ENCODE data around the gene POU6F2. TPM values are rescaled to one million over a fixed set of nuclear protein-coding genes. Genes with fewer than 3 reads are reported as not detected.

Gene POU6F2
- total RNA-seq, 1 experiment from 2014 or later, result not detected

GRCh38 chr7:39336442-39336841, 358.7 kb downstream of the POU6F2 start:
- Histone ChIP-seq H3K4me3 (ENCODE audit: low read depth, low read length, poor library complexity, severe bottlenecking) (no peak overlapping the region), H3K27me3 (replicated peaks; ENCODE audit: insufficient read depth, low read depth, low read length, poor library complexity) (peaks cover 41% of the 10 kb centered on the region), H3K9me3 (ENCODE audit: low read depth, low read length, poor library complexity, severe bottlenecking) (no peaks in the 10 kb centered on the region), H3K27ac (ENCODE audit: low read depth, low read length, poor library complexity, severe bottlenecking) (no peak overlapping the region), H3K36me3 (ENCODE audit: insufficient read depth, low read length, poor library complexity, severe bottlenecking) (no peaks in the 10 kb centered on the region), H3K4me1 (ENCODE audit: insufficient read depth, low read length, poor library complexity, severe bottlenecking) (no peaks in the 10 kb centered on the region)
- TF ChIP-seq EZH2 (IDR thresholded peaks at IDR 0.05; ENCODE audit: borderline replicate concordance, low read depth, low read length, poor library complexity, severe bottlenecking), result no peak
- TF ChIP-seq CTCF (conservative IDR thresholded peaks at IDR 0.05; ENCODE audit: low read depth, low read length), result no peak
- intact Hi-C loops (cut with micrococcal nuclease; ENCODE audit: unreplicated experiment), result no loop called here
- POLR2A ChIA-PET (ENCODE audit: low non-redundant PET), result no interaction called here
- DNase-seq (ENCODE audit: low spot score), result no peak
- CTCF ChIA-PET, result no interaction called here
- BruUV-seq (replicated peaks), result no TSS peak

GRCh38 chr7:39338716-39339115, 361.0 kb downstream of the POU6F2 start:
- BruUV-seq (replicated peaks), result no TSS peak
- Histone ChIP-seq H3K36me3 (ENCODE audit: insufficient read depth, low read length, poor library complexity, severe bottlenecking) (no peaks in the 10 kb centered on the region), H3K4me3 (ENCODE audit: low read depth, low read length, poor library complexity, severe bottlenecking) (no peak overlapping the region), H3K9me3 (ENCODE audit: low read depth, low read length, poor library complexity, severe bottlenecking) (no peaks in the 10 kb centered on the region), H3K27me3 (replicated peaks; ENCODE audit: insufficient read depth, low read depth, low read length, poor library complexity) (peaks cover 54% of the 10 kb centered on the region), H3K27ac (ENCODE audit: low read depth, low read length, poor library complexity, severe bottlenecking) (no peak overlapping the region), H3K4me1 (ENCODE audit: insufficient read depth, low read length, poor library complexity, severe bottlenecking) (no peaks in the 10 kb centered on the region)
- POLR2A ChIA-PET (ENCODE audit: low non-redundant PET), result no interaction called here
- no peak for TF ChIP-seq CTCF (conservative IDR thresholded peaks at IDR 0.05; ENCODE audit: low read depth, low read length)
- TF ChIP-seq EZH2 (IDR thresholded peaks at IDR 0.05; ENCODE audit: borderline replicate concordance, low read depth, low read length, poor library complexity, severe bottlenecking), result no peak
- CTCF ChIA-PET, result no interaction called here
- intact Hi-C loops (cut with micrococcal nuclease; ENCODE audit: unreplicated experiment), result no loop called here
- DNase-seq (ENCODE audit: low spot score), result no peak

GRCh38 chr7:39339591-39339990, 361.9 kb downstream of the POU6F2 start:
- H3K27ac ChIP-seq (ENCODE audit: low read depth, low read length, poor library complexity, severe bottlenecking), result no peak overlapping the region
- ChIA-PET CTCF (no interaction called here), POLR2A (ENCODE audit: low non-redundant PET) (no interaction called here)
- H3K9me3 ChIP-seq (ENCODE audit: low read depth, low read length, poor library complexity, severe bottlenecking), result no peaks in the 10 kb centered on the region
- H3K4me3 ChIP-seq (ENCODE audit: low read depth, low read length, poor library complexity, severe bottlenecking), result no peak overlapping the region
- no peak for TF ChIP-seq CTCF (conservative IDR thresholded peaks at IDR 0.05; ENCODE audit: low read depth, low read length)
- no peak for TF ChIP-seq EZH2 (IDR thresholded peaks at IDR 0.05; ENCODE audit: borderline replicate concordance, low read depth, low read length, poor library complexity, severe bottlenecking)
- no TSS peak for BruUV-seq (replicated peaks)
- H3K36me3 ChIP-seq (ENCODE audit: insufficient read depth, low read length, poor library complexity, severe bottlenecking), result no peaks in the 10 kb centered on the region
- H3K4me1 ChIP-seq (ENCODE audit: insufficient read depth, low read length, poor library complexity, severe bottlenecking), result no peaks in the 10 kb centered on the region
- DNase-seq (ENCODE audit: low spot score), result no peak
- intact Hi-C loops (cut with micrococcal nuclease; ENCODE audit: unreplicated experiment), result no loop called here
- peaks cover 52% of the 10 kb centered on the region for H3K27me3 ChIP-seq (replicated peaks; ENCODE audit: insufficient read depth, low read depth, low read length, poor library complexity)

All from A673 (cell line).